ENCODE data around the gene AGXT2. TPM values are rescaled to one million over a fixed set of nuclear protein-coding genes. Genes with fewer than 3 reads are reported as not detected.

Gene AGXT2
- total and polyA plus RNA-seq, 3 experiments from 2014 or later: not detected

GRCh38 chr5:35026280-35026840, 21.4 kb downstream of the AGXT2 start:
- Mint-ChIP-seq H3K27ac (no peak overlapping the region), H3K4me3 (no peak overlapping the region), H3K9me3 (no peaks in the 10 kb centered on the region), H3K4me1 (no peaks in the 10 kb centered on the region), H3K36me3 (no peaks in the 10 kb centered on the region), H3K27me3 (peaks cover 3 to 17% of the 10 kb centered on the region in 2 donors)
- CTCF ChIA-PET: no interaction called here
- no peaks in the 10 kb centered on the region for H3K4me1 ChIP-seq (ENCODE audit: insufficient read depth, low read length)
- DNase-seq: no peak
- POLR2A ChIA-PET: no interaction called here
- no peaks in the 10 kb centered on the region for H3K36me3 ChIP-seq (ENCODE audit: insufficient read depth, low read length)
- no peak overlapping the region for H3K4me3 ChIP-seq (ENCODE audit: low read length)
- no peaks in the 10 kb centered on the region for H3K9me3 ChIP-seq (ENCODE audit: low read length)
- no peaks in the 10 kb centered on the region for H3K27me3 ChIP-seq (ENCODE audit: insufficient read depth, low read length, poor library complexity, severe bottlenecking)
- H3K27ac ChIP-seq (ENCODE audit: low read depth, low read length): no peak overlapping the region

- H3K36me3 ChIP-seq (ENCODE audit: insufficient read depth, low read length): no peaks in the 10 kb centered on the region
- POLR2A ChIA-PET: no interaction called here
- no peaks in the 10 kb centered on the region for H3K9me3 Mint-ChIP-seq
- no peaks in the 10 kb centered on the region for H3K4me1 Mint-ChIP-seq
- no peak for DNase-seq
- H3K36me3 Mint-ChIP-seq: no peaks in the 10 kb centered on the region
- no peak overlapping the region for H3K27ac Mint-ChIP-seq
- H3K27me3 Mint-ChIP-seq: peaks cover 3 to 17% of the 10 kb centered on the region in 2 donors
- H3K9me3 ChIP-seq (ENCODE audit: low read length): no peaks in the 10 kb centered on the region
- H3K4me1 ChIP-seq (ENCODE audit: insufficient read depth, low read length): no peaks in the 10 kb centered on the region
- H3K4me3 Mint-ChIP-seq: no peak overlapping the region
- no peak overlapping the region for H3K27ac ChIP-seq (ENCODE audit: low read depth, low read length)
- H3K4me3 ChIP-seq (ENCODE audit: low read length): no peak overlapping the region
- no peaks in the 10 kb centered on the region for H3K27me3 ChIP-seq (ENCODE audit: insufficient read depth, low read length, poor library complexity, severe bottlenecking)
- CTCF ChIA-PET: no interaction called here
Observed at GRCh38 chr5:35024911-35025510, 22.7 kb downstream of the AGXT2 start.

- H3K4me1 Mint-ChIP-seq: no peaks in the 10 kb centered on the region
- H3K27ac Mint-ChIP-seq: no peak overlapping the region
- H3K4me3 Mint-ChIP-seq: no peak overlapping the region
- no peak overlapping the region for H3K4me3 ChIP-seq (ENCODE audit: low read length)
- H3K9me3 Mint-ChIP-seq: no peaks in the 10 kb centered on the region
- H3K27ac ChIP-seq (ENCODE audit: low read depth, low read length): no peak overlapping the region
- DNase-seq: no peak
- ChIA-PET POLR2A (no interaction called here), CTCF (interaction anchor here (0.9 kb wide), 1 partner anchor 558 kb away, joined by 3 read pairs; no protein-coding TSS in a partner anchor)
- peaks cover 0 to 6% of the 10 kb centered on the region in 2 donors for H3K27me3 Mint-ChIP-seq
- H3K9me3 ChIP-seq (ENCODE audit: low read length): no peaks in the 10 kb centered on the region
- no peaks in the 10 kb centered on the region for H3K4me1 ChIP-seq (ENCODE audit: insufficient read depth, low read length)
- no peaks in the 10 kb centered on the region for H3K27me3 ChIP-seq (ENCODE audit: insufficient read depth, low read length, poor library complexity, severe bottlenecking)
- no peaks in the 10 kb centered on the region for H3K36me3 ChIP-seq (ENCODE audit: insufficient read depth, low read length)
- no peaks in the 10 kb centered on the region for H3K36me3 Mint-ChIP-seq
Observed at GRCh38 chr5:35023391-35024178, 24.2 kb downstream of the AGXT2 start.

GRCh38 chr5:35016174-35017051, 31.3 kb downstream of the AGXT2 start:
- Mint-ChIP-seq H3K4me3 (no peak overlapping the region), H3K27me3 (peaks cover 7 to 17% of the 10 kb centered on the region in 2 donors), H3K4me1 (no peaks in the 10 kb centered on the region), H3K27ac (no peak overlapping the region), H3K9me3 (peaks cover 0 to 2% (median 1%) of the 10 kb centered on the region in 5 donors), H3K36me3 (no peaks in the 10 kb centered on the region)
- POLR2A ChIA-PET: no interaction called here
- no peak overlapping the region for H3K4me3 ChIP-seq (ENCODE audit: low read length)
- no peaks in the 10 kb centered on the region for H3K27me3 ChIP-seq (ENCODE audit: insufficient read depth, low read length, poor library complexity, severe bottlenecking)
- CTCF ChIA-PET: no interaction called here
- H3K4me1 ChIP-seq (ENCODE audit: insufficient read depth, low read length): no peaks in the 10 kb centered on the region
- no peaks in the 10 kb centered on the region for H3K36me3 ChIP-seq (ENCODE audit: insufficient read depth, low read length)
- H3K9me3 ChIP-seq (ENCODE audit: low read length): no peaks in the 10 kb centered on the region
- H3K27ac ChIP-seq (ENCODE audit: low read depth, low read length): no peak overlapping the region
- no peak for DNase-seq

- Mint-ChIP-seq H3K4me3 (no peak overlapping the region), H3K4me1 (no peaks in the 10 kb centered on the region), H3K36me3 (no peaks in the 10 kb centered on the region), H3K27me3 (peaks cover 7 to 18% of the 10 kb centered on the region in 2 donors), H3K9me3 (peaks cover 0 to 2% (median 1%) of the 10 kb centered on the region in 5 donors), H3K27ac (no peak overlapping the region)
- DNase-seq: no peak
- CTCF ChIA-PET: interaction anchor here (1.2 kb wide), 1 partner anchor 12 kb away, joined by 3 read pairs; no protein-coding TSS in a partner anchor
- POLR2A ChIA-PET: no interaction called here
- Histone ChIP-seq H3K36me3 (ENCODE audit: insufficient read depth, low read length) (no peaks in the 10 kb centered on the region), H3K27ac (ENCODE audit: low read depth, low read length) (no peak overlapping the region), H3K27me3 (ENCODE audit: insufficient read depth, low read length, poor library complexity, severe bottlenecking) (no peaks in the 10 kb centered on the region), H3K9me3 (ENCODE audit: low read length) (no peaks in the 10 kb centered on the region), H3K4me3 (ENCODE audit: low read length) (no peak overlapping the region), H3K4me1 (ENCODE audit: insufficient read depth, low read length) (no peaks in the 10 kb centered on the region)
Observed at GRCh38 chr5:35015063-35015462, 32.7 kb downstream of the AGXT2 start.

- H3K9me3 Mint-ChIP-seq: peaks cover 0 to 3% (median 0%) of the 10 kb centered on the region in 5 donors
- H3K4me1 Mint-ChIP-seq: no peaks in the 10 kb centered on the region
- H3K27me3 Mint-ChIP-seq: peaks cover 15 to 34% of the 10 kb centered on the region in 2 donors
- H3K27ac Mint-ChIP-seq: no peak overlapping the region
- peaks cover 0 to 1% (median 0%) of the 10 kb centered on the region in 3 donors for H3K36me3 Mint-ChIP-seq
- H3K9me3 ChIP-seq (ENCODE audit: low read length): no peaks in the 10 kb centered on the region
- no peak for DNase-seq
- H3K27ac ChIP-seq (ENCODE audit: low read depth, low read length): no peak overlapping the region
- no peaks in the 10 kb centered on the region for H3K36me3 ChIP-seq (ENCODE audit: insufficient read depth, low read length)
- POLR2A ChIA-PET: no interaction called here
- CTCF ChIA-PET: no interaction called here
- no peaks in the 10 kb centered on the region for H3K27me3 ChIP-seq (ENCODE audit: insufficient read depth, low read length, poor library complexity, severe bottlenecking)
- H3K4me3 Mint-ChIP-seq: no peak overlapping the region
- H3K4me1 ChIP-seq (ENCODE audit: insufficient read depth, low read length): no peaks in the 10 kb centered on the region
- no peak overlapping the region for H3K4me3 ChIP-seq (ENCODE audit: low read length)
Observed at GRCh38 chr5:35012796-35013195, 35.0 kb downstream of the AGXT2 start.

GRCh38 chr5:35012365-35012764, 35.4 kb downstream of the AGXT2 start:
- Histone ChIP-seq H3K9me3 (ENCODE audit: low read length) (no peaks in the 10 kb centered on the region), H3K36me3 (ENCODE audit: insufficient read depth, low read length) (no peaks in the 10 kb centered on the region), H3K4me1 (ENCODE audit: insufficient read depth, low read length) (no peaks in the 10 kb centered on the region), H3K27ac (ENCODE audit: low read depth, low read length) (no peak overlapping the region), H3K4me3 (ENCODE audit: low read length) (no peak overlapping the region), H3K27me3 (ENCODE audit: insufficient read depth, low read length, poor library complexity, severe bottlenecking) (no peaks in the 10 kb centered on the region)
- H3K36me3 Mint-ChIP-seq: peaks cover 0 to 1% (median 0%) of the 10 kb centered on the region in 3 donors
- ChIA-PET POLR2A (no interaction called here), CTCF (no interaction called here)
- no peaks in the 10 kb centered on the region for H3K4me1 Mint-ChIP-seq
- H3K9me3 Mint-ChIP-seq: peaks cover 0 to 2% (median 0%) of the 10 kb centered on the region in 5 donors
- H3K27ac Mint-ChIP-seq: no peak overlapping the region
- H3K4me3 Mint-ChIP-seq: no peak overlapping the region
- H3K27me3 Mint-ChIP-seq: peaks cover 14 to 36% of the 10 kb centered on the region in 2 donors
- DNase-seq: no peak
